Stimulated activated CD8-positive, alpha-beta memory T cell treated with anti-CD3 and anti-CD28 coated beads, Interleukin-15, amount 100 ng/mL, for 1 hour (primary cell): ENCODE data around the gene CDC26.
A peak's percentile ranks its signal among the peaks of the same experiment; 100 is the strongest.
"Not testable (repeated sequence)": the region's sequence is repeated elsewhere in the genome, so short reads cannot be mapped to it uniquely, and the experiment has no call there.

Experiments
- DNase-seq: peaks from one replicate; pipeline ENCODE4 v3.0.0-alpha.2; 2020; ENCODE audit warnings: low read depth

Gene CDC26

GRCh38 chr9:113238859-113239232 is 36.5 kb downstream of the CDC26 start:
- no peak for DNase-seq

- DNase-seq = no peak
Observed at GRCh38 chr9:113238202-113238858, 37.0 kb downstream of the CDC26 start.

GRCh38 chr9:113237026-113237425 is 38.3 kb downstream of the CDC26 start:
- no peak for DNase-seq

- DNase-seq = not testable (repeated sequence)
Observed at GRCh38 chr9:113235701-113236255, 39.6 kb downstream of the CDC26 start.

- no peak for DNase-seq
Observed at GRCh38 chr9:113231701-113232100, 43.7 kb downstream of the CDC26 start.

- DNase-seq = no peak
Observed at GRCh38 chr9:113228130-113228665, 47.2 kb downstream of the CDC26 start.

- no peak for DNase-seq
Observed at GRCh38 chr9:113227436-113227835, 47.9 kb downstream of the CDC26 start.

GRCh38 chr9:113223963-113224362 is 51.4 kb downstream of the CDC26 start:
- no peak for DNase-seq

GRCh38 chr9:113222482-113222841 is 52.9 kb downstream of the CDC26 start:
- no peak for DNase-seq

- no peak for DNase-seq
Observed at GRCh38 chr9:113221800-113222481, 53.4 kb downstream of the CDC26 start.

GRCh38 chr9:113221003-113221799 is 54.2 kb downstream of the CDC26 start, which contains the start of the genes FKBP15 and SLC31A1:
FKBP15 (minus strand) TSS chr9:113221277; CDS start chr9:113221243, 34 bp downstream.
SLC31A1 (plus strand) TSS chr9:113221544; CDS start chr9:113256149, 34,605 bp downstream.
- DNase-seq = peak; percentile 91

- no peak for DNase-seq
Observed at GRCh38 chr9:113220467-113221002, 54.8 kb downstream of the CDC26 start.

GRCh38 chr9:113219969-113220368 is 55.4 kb downstream of the CDC26 start:
- DNase-seq = no peak

- no peak for DNase-seq
Observed at GRCh38 chr9:113219186-113219936, 56.0 kb downstream of the CDC26 start.
